ENCODE results near the gene HLA-DQB1.
"Not testable (repeated sequence)": the region's sequence is repeated elsewhere in the genome, so short reads cannot be mapped to it uniquely, and the experiment has no call there.

Gene HLA-DQB1

GRCh38 chr6:32659856-32660595, 6.4 kb downstream of the HLA-DQB1 start:
- no peak for DNase-seq

- no peak for DNase-seq
Measured at GRCh38 chr6:32658268-32658897, 8.1 kb downstream of the HLA-DQB1 start.

- not testable (repeated sequence) for DNase-seq
Measured at GRCh38 chr6:32657819-32658218, 8.6 kb downstream of the HLA-DQB1 start.

GRCh38 chr6:32657329-32657728, 9.1 kb downstream of the HLA-DQB1 start:
- not testable (repeated sequence) for DNase-seq

- DNase-seq, result no peak
Measured at GRCh38 chr6:32655203-32655710, 11.2 kb downstream of the HLA-DQB1 start.

- no peak for DNase-seq
Measured at GRCh38 chr6:32645047-32645703, 21.3 kb downstream of the HLA-DQB1 start.

GRCh38 chr6:32643904-32644303, 22.6 kb downstream of the HLA-DQB1 start:
- no peak for DNase-seq

- no peak for DNase-seq
Measured at GRCh38 chr6:32642720-32643106, 23.7 kb downstream of the HLA-DQB1 start.

- not testable (repeated sequence) for DNase-seq
Measured at GRCh38 chr6:32641785-32642719, 24.4 kb downstream of the HLA-DQB1 start.

- DNase-seq, result no peak
Measured at GRCh38 chr6:32641122-32641521, 25.3 kb downstream of the HLA-DQB1 start.

GRCh38 chr6:32639440-32640394, 26.7 kb downstream of the HLA-DQB1 start:
- DNase-seq, result no peak

- no peak for DNase-seq
Measured at GRCh38 chr6:32638532-32639219, 27.8 kb downstream of the HLA-DQB1 start.

GRCh38 chr6:32637883-32638282, 28.6 kb downstream of the HLA-DQB1 start:
- no peak for DNase-seq

GRCh38 chr6:32637219-32637880, 29.1 kb downstream of the HLA-DQB1 start, which contains the start of gene HLA-DQA1:
Gene HLA-DQA1 (plus strand): TSS chr6:32637406. CDS start chr6:32637459, 53 bp downstream.
- DNase-seq, result no peak

- DNase-seq, result no peak
Measured at GRCh38 chr6:32635526-32636123, 30.8 kb downstream of the HLA-DQB1 start.

- DNase-seq, result not testable (repeated sequence)
Measured at GRCh38 chr6:32629793-32630192, 36.7 kb downstream of the HLA-DQB1 start.

GRCh38 chr6:32627831-32628230, 38.6 kb downstream of the HLA-DQB1 start:
- DNase-seq, result no peak

- DNase-seq, result no peak
Measured at GRCh38 chr6:32627249-32627648, 39.2 kb downstream of the HLA-DQB1 start.

GRCh38 chr6:32625137-32625536, 41.3 kb downstream of the HLA-DQB1 start:
- DNase-seq, result no peak

GRCh38 chr6:32624565-32624964, 41.9 kb downstream of the HLA-DQB1 start:
- no peak for DNase-seq

Data from NCI-H510A (cell line).